Heart right ventricle (tissue), 16 donors: ENCODE results near the gene FRS2. TPM values are rescaled to one million over a fixed set of nuclear protein-coding genes. Genes with fewer than 3 reads are reported as not detected.
A peak's percentile ranks its signal among the peaks of the same experiment; 100 is the strongest.

Source experiments
- ATAC-seq, 8 donors: fragments of 200-7000 bp; cut with Tn5 transposase; one replicate each; pipeline ENCODE4 v1.9.1; 2020; ENCODE audit warnings: mild to moderate bottlenecking in 8 of 8, moderate library complexity in 8 of 8, moderate number of reproducible peaks in 1 of 8
- DNase-seq, 2 donors: peaks; one replicate each; pipeline ENCODE4 v3.0.0-alpha.2; 2020
- H3K27ac ChIP-seq, 10 donors: fragments of 200-600 bp; sonication (generic) in 2 of 10; one replicate each; pipeline versions ENCODE4 v1.5.0 to v1.8.0; 2020 to 2022; ENCODE audit warnings: mild to moderate bottlenecking in 3 of 10
- H3K27me3 ChIP-seq, 7 donors: fragments of 200-600 bp; one replicate each; pipeline ENCODE4 v1.8.0; 2021 to 2022; ENCODE audit warnings: mild to moderate bottlenecking in 2 of 7
- H3K36me3 ChIP-seq, 9 donors: fragments of 200-600 bp; sonication (generic) in 1 of 9; one replicate each; pipeline versions ENCODE4 v1.5.0 to v1.8.0; 2020 to 2022; ENCODE audit warnings: mild to moderate bottlenecking in 2 of 9
- H3K4me1 ChIP-seq, 9 donors: fragments of 200-600 bp; sonication (generic) in 1 of 9; one replicate each; pipeline versions ENCODE4 v1.5.0 to v1.8.0; 2020 to 2022; ENCODE audit warnings: mild to moderate bottlenecking in 4 of 9
- H3K4me3 ChIP-seq, 10 donors: fragments of 200-600 bp; sonication (generic) in 2 of 10; one replicate each; pipeline versions ENCODE4 v1.5.0 to v1.8.0; 2020 to 2022; ENCODE audit warnings: mild to moderate bottlenecking in 7 of 10, moderate library complexity in 2 of 10
- H3K9me3 ChIP-seq, 11 donors: fragments of 200-600 bp in 10 of 11; sonication (generic) in 2 of 11; one replicate each; pipeline versions ENCODE4 v1.5.0 to v1.8.0; 2013 to 2022; ENCODE audit warnings: mild to moderate bottlenecking in 2 of 11, control low read depth in 1 of 11, moderate library complexity in 1 of 11
- CTCF ChIP-seq, 9 donors: fragments of 200-600 bp; sonication (generic) in 2 of 9; IDR thresholded peaks; one replicate each; pipeline versions ENCODE4 v1.5.0 to v1.8.0; 2021 to 2022; ENCODE audit warnings: antibody characterized with exemption in 9 of 9, mild to moderate bottlenecking in 5 of 9, moderate library complexity in 1 of 9
- WGBS, 2 donors: extraction: QIAGEN DNeasy Blood & Tissue Kit; methylation state at CpG; one replicate each; pipeline ENCODE4 v1.1.7; 2013; ENCODE audit warnings: inconsistent platforms in 1 of 2; 5-methylcytosine and 5-hydroxymethylcytosine counted together
- intact Hi-C, 10 donors: fragments of 100-400 bp; cut with DNase I; formaldehyde crosslinking; loops; one replicate each; pipeline versions ENCODE4 v1.11.1 to v1.14.2; 2022
- polyA plus RNA-seq, 2 donors: library from polyadenylated mRNA; stranded (reverse); fragments of 200-250 nt; gene quantifications; one replicate each; pipeline ENCODE4 v1.2.3, GENCODE V29; 2013
- total RNA-seq, 10 donors: library from RNA; stranded (reverse); fragmentation: NEBNext Ultra II Directional in 3 of 10; extraction: Animal tissue kit (Norgen Biotek cat#: 25700) in 3 of 10; gene quantifications; one replicate each; pipeline versions ENCODE4 v1.2.1 to v1.2.4, GENCODE V29; 2021 to 2023
- donor health status: Arrhythmogenic right ventricular cardiomyopathy.
- donor health status: ischemic (EF 13 %, LVEDD 7.1; RV severe dilation, severe dysfunction).
- donor health status: healthy with polysubstance abuse.
- donor health status: DM: no; HTN: yes; CAD: no.
- donor health status: DM: no; HTN: no; CAD: no.
- donor health status: ischemic (EF 25% LVEDD 6.9; RV normal size, moderate dysfunction).
- donor health status: ischemic (EF 25% LVEDD 5.7; RV mildly dilated, moderate dysfunction).
- donor health status: healthy.
- donor health status: DM: yes; HTN: yes; CAD: no.
- donor health status: Ischemic cardiomyopathy.
- donor health status: ischemic (EF 35%, LVEDD 5.7; RV mildly dilated, moderate dysfunction).
- donor health status: nonischemic (EF 11% LVEDD 7.7; RV severe dilation, severe dysfunction).
- donor health status: DM: yes; HTN: yes; CAD: no.
- donor health status: PGD.
- donor health status: ischemic (EF 29% LVEDD 5.4; RV normal size, mild dysfunction).
- donor health status: nonischemic (EF 23%, LVEDD 6.1; RV moderate dilation, normal function).

FRS2 gene
- total and polyA plus RNA-seq, 12 donors = 2.9 to 26.0 (median 19.7) TPM

- no peak for ATAC-seq
- H3K4me3 ChIP-seq = no peak overlapping the region
- no peaks in the 10 kb centered on the region for H3K27me3 ChIP-seq
- H3K9me3 ChIP-seq = no peaks in the 10 kb centered on the region
- no peak for TF ChIP-seq CTCF (IDR thresholded peaks at IDR 0.05)
- H3K4me1 ChIP-seq = peaks cover 0 to 20% (median 14%) of the 10 kb centered on the region in 9 donors
- H3K36me3 ChIP-seq = no peaks in the 10 kb centered on the region
- H3K27ac ChIP-seq = no peak overlapping the region
- DNase-seq = no peak
- whole genome bisulfite sequencing, 2 donors = 67 to 73% methylated on average over 4 of the region's 4 CpGs
- intact Hi-C loops = no loop called here
These were observed 2.8 kb upstream of the FRS2 start for GRCh38 chr12:69467366-69467765.

- Histone ChIP-seq H3K4me1 (peaks cover 3 to 31% (median 24%) of the 10 kb centered on the region in 9 donors), H3K9me3 (no peaks in the 10 kb centered on the region), H3K36me3 (no peaks in the 10 kb centered on the region), H3K27me3 (no peaks in the 10 kb centered on the region), H3K4me3 (no peak overlapping the region), H3K27ac (no peak overlapping the region)
- intact Hi-C loops = no loop called here
- DNase-seq (no peak), ATAC-seq (no peak)
- TF ChIP-seq CTCF (IDR thresholded peaks at IDR 0.05) = no peak
- 78 to 83% methylated on average over 6 to 7 of the region's 7 CpGs for WGBS, 2 donors
These were observed 1.8 kb upstream of the FRS2 start for GRCh38 chr12:69468237-69469026.

DNA sequence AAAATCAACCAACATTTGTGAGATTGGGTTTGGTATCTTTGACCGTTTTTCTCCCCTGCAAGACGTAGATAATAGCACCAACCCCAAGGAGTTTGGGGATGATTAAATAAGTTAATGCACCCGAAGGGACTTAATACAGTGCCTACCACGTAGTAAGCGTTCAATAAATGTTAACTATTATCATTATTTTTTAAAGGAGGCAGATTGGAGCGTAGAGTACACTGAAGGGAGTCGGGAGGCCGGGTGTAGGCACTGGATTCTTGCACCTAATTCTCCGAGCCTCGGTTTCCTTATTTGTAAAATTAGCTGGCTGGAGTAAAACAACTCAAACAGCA is 367 bp upstream of the FRS2 start:
- Histone ChIP-seq H3K4me3 (peak overlapping the region; percentile 74 to 98 (median 86)), H3K4me1 (peaks cover 3 to 45% (median 38%) of the 10 kb centered on the region in 9 donors), H3K27me3 (no peaks in the 10 kb centered on the region), H3K27ac (peak overlapping the region; percentile 81 to 98 (median 92)), H3K36me3 (no peaks in the 10 kb centered on the region), H3K9me3 (no peaks in the 10 kb centered on the region)
- intact Hi-C loops = loop anchor here in 9 of 10 donors (2.0 to 10.0 kb wide), 6 partner anchors 42 to 117 kb away; partner anchors contain the start of gene CCT2 (in 1 of the 9)
- DNase-seq (no peak), ATAC-seq (peak in 5 of 8 donors; percentile 1 to 34 (median 15))
- WGBS, 2 donors = 14 to 15% methylated on average over 10 of the region's 10 CpGs
- no peak for TF ChIP-seq CTCF (IDR thresholded peaks at IDR 0.05)

GRCh38 chr12:69471076-69471430 is 865 bp downstream of the FRS2 start:
- H3K27me3 ChIP-seq = no peaks in the 10 kb centered on the region
- TF ChIP-seq CTCF (IDR thresholded peaks at IDR 0.05) = no peak
- peak overlapping the region; percentile 74 to 98 (median 86) for H3K4me3 ChIP-seq
- H3K9me3 ChIP-seq = no peaks in the 10 kb centered on the region
- no peaks in the 10 kb centered on the region for H3K36me3 ChIP-seq
- H3K27ac ChIP-seq = peak overlapping the region in 9 of 10 donors; percentile 88 to 98 (median 92)
- intact Hi-C loops = loop anchor here in 9 of 10 donors (2.0 to 10.0 kb wide), 6 partner anchors 41 to 116 kb away; partner anchors contain the start of gene CCT2 (in 1 of the 9)
- no peak for DNase-seq
- H3K4me1 ChIP-seq = peaks cover 3 to 57% (median 51%) of the 10 kb centered on the region in 9 donors
- 1 to 2% methylated on average over 7 of the region's 7 CpGs for WGBS, 2 donors
- no peak for ATAC-seq
